GM12872 (cell line): ENCODE measurements around the gene PTCH2.

ENCODE experiments used
- CTCF ChIP-seq: IDR thresholded peaks from 3 replicates; pipeline ENCODE4 v1.5.1; 2011; ENCODE audit warnings: low read depth, mild to moderate bottlenecking, low read length, moderate library complexity; ENCODE audit not compliant: insufficient read depth

PTCH2 gene

GRCh38 chr1:44775078-44775929, 67.7 kb downstream of the PTCH2 start, which contains the start of gene RPS8:
TSS of gene RPS8 (plus strand) at chr1:44775540. CDS start at chr1:44775597, 57 bp downstream.
- TF ChIP-seq CTCF, result no peak
